8988T (cell line): ENCODE measurements around the gene SULT1C3.

Experiments used
- DNase-seq: peaks from one replicate; pipeline ENCODE4 v3.0.0; 2011

Gene SULT1C3

DNA sequence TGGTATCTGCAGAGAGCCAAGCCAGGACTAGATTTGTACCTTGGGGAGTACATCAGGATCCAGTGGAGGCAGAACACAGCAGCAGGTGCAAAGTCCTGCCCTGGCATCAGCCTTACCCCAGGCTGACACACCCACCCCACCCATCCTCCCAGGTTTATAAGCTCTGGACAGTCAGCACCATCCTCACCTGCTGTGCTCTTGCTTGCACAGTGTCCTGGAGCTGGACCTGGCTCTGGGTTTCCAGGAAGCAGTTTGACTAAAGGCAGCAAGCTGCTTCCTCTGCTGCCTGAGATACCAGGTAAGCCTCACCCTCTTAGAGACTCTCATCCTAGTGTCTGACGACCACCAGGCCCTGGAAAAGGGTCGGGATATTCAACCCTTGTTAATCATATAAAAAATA, at the start of gene SULT1C3:
SULT1C3 (plus strand) TSS at position 183 of the 400 bp plus-strand sequence. CDS start 7,227 bp downstream, outside the sequence.
- DNase-seq: no peak

DNA sequence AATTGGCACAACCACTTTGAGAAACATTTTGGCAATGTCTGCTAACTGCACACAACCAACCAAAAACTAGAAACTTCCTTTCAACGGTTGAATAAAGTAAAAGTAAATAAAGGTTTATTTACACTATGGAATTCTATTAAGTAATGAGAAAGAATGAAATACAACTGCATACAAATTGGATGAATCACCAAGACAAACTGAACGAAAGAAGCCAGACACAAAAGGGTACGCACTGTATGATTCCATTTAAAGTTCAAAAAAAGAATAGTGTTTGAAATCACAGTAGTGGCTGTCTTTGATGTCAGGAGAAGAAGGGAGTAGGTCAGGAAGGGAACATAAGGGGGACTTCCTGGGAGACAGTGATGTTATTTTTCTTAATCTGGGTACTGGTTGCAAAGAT, 46.5 kb upstream of the SULT1C3 start:
- no peak for DNase-seq

DNA sequence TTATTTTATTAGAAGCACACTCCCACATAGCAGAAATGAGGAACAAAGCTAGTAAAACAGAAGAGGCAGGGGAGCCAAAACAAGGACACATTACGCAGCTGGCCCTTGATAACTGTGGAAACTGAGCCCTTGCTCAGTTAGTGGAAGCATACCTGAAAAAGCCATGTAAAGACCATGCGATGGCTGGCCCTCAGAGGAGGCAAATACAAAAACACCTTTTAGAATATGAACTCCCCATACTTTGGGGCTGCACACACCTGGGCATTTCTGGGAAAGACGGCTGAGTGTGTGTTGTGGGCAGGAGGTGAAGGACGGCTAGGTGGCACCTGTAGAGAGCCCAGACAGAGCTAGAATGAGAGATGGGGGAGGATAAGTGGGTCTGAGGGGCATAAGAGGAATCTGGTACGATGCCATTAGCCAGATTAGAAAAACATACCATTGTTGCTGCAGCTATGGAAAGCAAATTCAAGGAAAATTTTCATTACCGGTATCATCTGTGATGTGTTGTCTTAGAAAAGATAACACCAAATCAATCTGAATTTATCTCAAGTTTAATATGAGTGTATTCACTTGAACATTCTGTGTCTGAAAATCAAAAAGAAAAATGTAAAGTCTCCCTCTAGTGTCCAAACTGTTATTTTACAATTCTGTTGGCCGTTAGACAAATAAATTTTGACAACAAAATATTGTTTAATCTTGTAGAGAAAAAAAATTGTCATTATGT, 45.2 kb upstream of the SULT1C3 start:
- no peak for DNase-seq

DNA sequence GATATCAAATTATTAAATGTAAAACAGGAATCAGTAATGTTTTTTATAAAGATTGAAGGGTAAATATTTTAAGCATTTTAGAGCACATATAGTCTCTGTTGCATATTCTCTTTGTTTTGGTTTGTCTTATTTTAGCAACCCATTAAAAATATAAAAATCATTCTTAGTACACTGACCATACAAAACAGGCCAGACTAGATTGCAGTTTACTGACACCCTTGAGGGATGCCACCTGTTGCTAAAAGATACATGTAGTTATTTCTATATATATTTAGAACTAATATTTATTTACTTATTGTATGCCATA, 44.7 kb upstream of the SULT1C3 start:
- DNase-seq: no peak

DNA sequence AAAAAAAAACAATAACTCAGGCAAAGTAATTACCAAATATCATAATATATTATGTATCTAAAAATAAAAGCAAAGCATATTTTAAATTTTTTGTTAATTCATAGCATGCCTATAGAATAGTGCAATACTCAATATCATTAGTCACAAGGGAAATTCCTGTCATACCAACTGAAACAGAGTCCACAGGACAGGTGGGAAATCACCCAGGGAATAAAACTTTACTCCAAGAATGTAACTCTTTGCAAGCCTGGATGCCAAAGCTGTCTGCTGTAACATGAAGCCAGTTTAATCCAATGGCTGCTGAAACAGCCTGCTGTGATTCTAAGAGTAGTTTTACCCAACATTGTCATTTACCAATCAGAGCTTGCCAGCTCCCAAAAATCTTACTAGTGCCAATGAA, 40.0 kb upstream of the SULT1C3 start:
- DNase-seq: no peak

DNA sequence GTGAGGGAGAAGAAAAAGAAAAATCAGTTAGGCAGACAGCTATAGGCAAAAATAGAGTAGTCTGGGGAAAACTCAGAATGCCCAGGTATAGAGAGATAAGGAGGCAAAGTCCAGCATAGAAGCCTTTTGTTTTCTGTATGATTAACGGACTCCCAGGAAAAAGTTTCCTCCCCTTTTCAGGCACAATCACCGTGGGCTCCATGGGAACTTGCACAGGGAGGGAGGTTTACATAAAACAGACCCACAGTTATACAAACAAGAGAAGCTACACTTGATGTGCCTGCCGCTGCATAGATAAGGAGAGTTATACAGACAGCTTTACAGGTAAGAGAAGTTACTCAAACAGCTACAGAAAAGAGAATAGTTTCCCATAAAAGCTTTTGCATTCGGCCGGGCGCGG, 39.2 kb upstream of the SULT1C3 start:
- DNase-seq: no peak

DNA sequence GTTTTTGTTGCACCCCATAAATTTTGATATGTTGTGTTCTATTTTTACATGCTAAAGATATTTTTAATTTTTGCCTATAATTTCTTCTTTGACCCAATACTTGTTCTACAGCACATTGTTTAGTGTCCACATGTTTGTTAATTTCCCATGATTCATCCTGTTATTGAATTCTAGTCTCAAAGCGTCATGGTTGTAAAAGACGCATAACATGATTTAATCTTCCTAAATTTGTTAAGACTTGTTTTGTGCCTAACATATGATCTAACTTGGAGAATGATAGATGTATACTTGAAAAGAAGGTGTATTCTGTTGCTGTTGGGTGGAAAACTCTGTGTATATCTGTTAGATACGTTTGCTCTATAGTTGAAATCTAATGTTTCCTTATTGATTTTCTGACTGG, 27.1 kb upstream of the SULT1C3 start:
- no peak for DNase-seq

DNA sequence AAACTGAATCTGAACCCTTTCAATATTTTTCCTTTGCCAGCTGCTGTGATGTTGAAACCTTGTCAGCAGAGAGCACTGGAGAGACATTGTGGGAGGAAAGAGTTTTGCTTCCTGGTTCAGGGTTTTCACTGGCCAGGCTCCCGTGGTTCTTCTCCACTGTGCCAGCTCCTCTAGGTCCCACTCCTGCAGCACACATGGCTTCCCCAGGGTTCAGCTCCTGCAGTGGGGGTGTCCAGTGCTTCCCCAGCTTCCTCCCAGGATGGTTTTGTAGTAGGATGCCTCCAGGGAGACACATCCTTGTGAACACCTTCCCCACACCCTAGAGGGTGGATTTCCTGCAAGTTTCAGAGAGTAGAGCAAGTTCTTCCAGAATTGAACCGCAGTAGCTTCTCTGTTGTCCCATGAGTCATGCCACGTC, 24.0 kb upstream of the SULT1C3 start:
- no peak for DNase-seq

DNA sequence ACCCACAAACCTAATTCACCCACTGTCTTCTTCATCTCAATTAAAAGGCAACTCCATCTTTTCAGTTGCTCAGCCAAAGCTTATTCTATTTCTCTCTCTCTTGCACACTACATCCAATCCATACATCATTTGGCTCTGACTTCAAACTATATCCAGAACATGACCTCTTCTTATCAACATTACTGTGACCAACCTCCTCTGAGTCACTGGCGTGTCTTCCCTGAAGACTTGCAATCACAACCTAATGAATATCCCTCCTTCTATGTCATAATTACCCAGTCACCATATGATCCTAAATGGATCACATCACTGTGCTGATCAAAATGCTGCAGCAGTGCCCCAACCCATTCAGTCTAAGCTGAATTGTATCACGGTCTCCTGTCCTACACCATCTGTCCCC, 22.6 kb upstream of the SULT1C3 start:
- DNase-seq: no peak

DNA sequence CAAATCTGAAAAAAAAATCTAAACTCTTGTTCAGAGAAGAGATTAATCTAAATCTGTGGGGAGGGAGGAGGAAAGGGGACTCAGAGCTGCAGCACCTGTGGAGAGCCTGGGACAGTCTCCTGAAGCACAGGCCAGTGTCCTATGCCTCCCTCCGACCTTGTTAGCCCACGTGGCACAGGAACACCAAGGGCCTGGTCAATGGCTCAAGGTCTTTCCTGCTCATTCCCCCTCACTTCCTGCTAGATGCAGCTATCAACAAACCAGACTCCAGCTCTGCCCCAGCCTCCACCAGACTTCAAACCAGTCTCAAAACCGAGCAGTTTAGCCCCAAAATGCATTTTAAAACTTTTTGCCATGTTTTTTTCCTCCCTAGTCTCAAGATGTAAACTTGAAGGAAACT, 20.1 kb upstream of the SULT1C3 start:
- DNase-seq: no peak

DNA sequence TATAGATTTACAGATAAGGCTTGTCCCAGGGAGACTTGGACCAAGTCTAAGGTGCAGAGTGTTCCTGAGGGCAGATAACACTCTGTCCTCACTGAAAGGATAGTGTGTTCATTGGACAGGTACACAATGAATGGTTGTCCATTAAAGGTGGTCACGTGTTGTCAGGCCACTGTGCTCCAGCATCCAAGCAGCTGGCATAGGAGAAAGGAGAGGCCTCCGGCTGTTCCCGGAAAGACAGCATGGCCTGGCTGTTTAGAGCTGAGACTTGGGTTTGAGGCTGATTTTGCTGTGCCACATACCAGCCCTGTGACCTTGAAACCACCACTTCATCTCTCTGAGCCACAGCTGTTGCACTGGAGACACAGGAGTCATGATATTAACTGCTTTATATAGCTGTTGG, 19.6 kb upstream of the SULT1C3 start:
- DNase-seq: no peak

DNA sequence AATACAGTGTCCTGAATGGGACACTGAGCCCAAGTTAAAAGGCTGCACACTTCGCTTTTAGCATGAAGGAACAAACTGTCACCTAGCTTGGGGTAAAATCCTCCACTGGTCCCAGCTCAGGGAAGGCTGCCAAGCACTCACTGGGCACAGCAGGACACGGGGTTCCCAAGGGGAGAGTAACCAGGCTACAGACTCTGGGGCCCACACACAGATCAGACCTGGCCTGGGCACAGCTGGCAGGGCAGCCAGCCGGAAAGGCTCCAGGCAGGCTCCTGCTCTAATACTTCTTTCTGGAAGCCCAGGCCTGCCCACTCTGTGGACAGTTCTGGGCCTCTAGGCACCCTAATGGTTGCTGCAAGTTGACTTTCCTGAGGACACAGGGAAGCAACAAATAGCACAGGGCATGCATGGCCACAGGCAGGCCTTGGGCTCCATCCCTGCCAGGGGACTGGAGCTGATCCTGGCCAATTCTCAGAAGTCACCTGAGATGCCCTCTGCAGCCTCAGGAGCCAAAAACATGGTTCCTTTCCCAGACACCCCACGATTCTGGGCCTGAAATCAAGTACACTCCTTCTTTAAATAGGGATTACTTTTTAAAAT, 18.7 kb upstream of the SULT1C3 start:
- no peak for DNase-seq

DNA sequence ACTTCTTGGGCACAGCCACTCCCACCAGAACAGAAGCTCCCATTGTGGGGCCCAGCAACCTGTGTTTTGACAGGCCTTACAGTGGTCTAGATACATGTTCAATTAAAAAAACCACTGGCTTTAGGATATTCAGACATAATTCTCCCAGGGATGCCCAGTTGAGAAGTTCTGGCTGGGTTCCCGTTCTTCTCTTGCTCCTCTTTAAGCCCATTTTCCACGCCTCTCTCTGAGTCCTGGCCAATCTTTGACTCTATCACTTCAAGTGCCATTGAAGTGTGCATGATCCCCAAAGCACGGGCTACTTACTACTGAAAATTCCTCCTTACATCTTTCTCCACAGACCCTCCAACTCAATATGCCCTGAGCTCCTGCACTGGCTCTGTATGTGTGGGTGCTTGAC, 17.5 kb upstream of the SULT1C3 start:
- no peak for DNase-seq

DNA sequence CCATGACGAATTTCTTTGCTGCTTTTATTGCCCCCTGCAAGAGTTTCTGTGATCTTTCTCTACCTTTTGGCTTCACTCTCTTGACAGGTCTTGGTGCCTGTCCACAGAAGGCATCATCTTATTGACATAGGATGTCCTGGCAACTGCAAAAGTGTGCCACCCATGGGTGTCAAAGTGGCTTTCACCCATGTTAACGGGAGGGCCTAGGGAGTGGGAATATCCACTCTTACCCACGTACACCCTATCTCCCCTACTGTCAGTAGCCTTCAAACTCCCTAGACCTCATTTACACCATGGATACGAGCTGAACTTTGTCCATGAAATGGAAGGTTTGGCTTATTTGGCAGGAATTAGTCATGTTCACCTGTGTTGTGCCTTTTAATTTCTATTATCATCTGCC, 16.2 kb upstream of the SULT1C3 start:
- no peak for DNase-seq

DNA sequence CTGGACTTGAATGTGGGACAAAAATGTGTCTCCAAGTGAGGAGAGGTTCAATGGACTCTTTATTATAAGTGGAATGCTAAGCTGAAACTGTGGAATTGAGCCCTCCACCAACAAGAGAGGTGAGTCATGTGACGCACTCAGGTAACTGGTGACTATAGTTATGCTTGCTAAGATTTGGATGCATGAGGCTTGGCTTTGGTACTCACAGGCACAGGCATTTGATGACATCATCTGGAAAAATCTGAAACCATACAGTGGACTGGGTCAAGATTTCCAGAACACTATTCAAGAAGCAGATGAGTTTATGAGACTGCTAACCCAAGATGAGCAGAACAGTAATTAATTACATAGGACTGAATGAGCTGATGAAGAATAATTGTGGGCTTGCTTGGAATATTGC, 15.7 kb upstream of the SULT1C3 start:
- no peak for DNase-seq

DNA sequence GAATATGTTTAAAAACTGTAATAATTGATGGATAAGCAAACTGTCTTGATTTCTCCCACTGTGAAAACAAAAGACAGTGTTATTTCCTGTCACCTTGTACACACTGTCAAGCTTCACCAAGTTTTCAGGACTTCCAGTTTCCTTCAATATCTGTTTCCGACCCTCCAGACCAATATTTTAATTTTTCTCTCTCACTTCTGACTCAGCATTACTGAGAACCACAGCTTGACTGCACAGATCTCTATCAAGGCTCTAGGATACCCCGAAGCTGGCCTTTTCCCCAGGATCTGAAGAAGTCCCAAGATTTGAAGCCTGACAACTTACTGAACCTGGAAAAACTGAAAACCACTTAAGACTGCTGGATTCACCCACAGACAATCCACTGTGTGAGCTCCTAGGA, 13.2 kb upstream of the SULT1C3 start:
- DNase-seq: no peak

DNA sequence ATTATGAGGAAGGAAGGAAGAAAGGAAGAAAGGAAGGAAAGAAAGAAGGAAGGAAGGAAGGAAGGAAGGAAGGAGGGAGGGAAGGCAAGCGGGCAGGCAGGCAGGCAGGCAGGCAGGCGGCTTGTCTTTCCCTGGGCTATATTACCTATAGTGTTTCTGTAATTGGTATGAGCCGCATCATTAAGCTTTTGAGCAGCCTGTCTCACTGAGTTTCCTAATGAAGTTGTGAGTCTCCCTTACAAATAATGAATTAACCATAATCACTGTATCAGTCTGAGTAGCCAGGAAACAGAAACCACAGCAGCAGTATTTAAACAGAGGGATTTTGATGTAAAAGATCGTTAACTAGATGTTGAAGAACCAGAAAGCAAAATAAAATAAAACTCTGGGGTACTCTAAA, 11.8 kb upstream of the SULT1C3 start:
- DNase-seq: no peak

DNA sequence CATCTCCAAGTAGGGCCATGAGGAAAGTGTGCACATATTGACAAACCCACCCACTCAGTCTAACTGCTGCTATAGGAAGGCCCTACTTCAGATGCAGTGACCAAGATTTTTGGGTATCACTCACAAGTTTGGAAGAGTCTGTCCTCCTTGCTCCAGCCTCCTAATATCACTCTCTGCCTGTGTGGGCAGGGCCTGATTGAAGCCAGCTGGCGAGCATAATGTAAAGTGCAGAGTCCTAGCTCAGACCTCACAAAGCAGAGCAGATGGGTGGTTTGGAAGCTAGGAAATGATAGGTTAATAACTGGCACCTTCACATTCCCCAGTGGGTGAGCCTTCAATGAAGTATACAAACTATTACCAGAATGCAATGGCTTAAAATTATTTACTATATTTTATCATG, 11.2 kb upstream of the SULT1C3 start:
- no peak for DNase-seq

DNA sequence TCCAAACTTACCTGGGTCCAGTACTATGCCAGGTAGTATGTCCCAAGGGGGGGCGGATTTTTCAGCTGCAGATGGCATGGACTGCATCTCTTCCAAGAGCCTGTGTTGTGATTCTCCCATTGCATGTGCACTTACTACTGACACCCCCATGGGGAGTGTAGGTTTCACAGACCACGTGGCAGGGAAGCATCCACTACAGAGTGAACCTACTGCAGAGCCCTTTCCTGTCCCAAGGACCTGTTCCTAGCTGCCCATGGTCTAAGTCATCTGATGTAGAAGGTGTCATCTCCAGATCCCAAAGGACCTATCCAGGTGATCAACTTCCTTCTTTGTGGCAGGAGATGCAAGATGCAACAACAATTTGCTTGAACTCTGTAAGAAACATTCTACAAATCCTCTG, 9.9 kb upstream of the SULT1C3 start:
- no peak for DNase-seq

DNA sequence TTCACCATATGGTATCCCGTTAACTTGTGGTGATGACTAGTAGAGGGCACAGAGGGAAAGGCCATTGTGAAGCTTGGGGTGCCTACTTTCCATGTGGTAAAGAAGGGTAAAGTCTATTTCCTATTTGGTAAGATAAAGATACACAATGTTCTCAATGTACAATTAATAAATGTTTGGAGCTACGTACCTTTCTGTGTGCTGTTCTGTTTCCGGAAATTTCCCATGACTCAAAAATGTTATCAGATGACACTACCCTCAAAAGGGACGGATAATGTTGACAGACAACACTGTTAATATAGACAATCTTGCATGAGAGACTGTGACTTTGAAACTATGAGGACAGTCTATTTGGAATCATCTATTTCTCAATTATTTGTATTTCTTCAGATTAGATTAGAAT, 4.2 kb upstream of the SULT1C3 start:
- DNase-seq: no peak

DNA sequence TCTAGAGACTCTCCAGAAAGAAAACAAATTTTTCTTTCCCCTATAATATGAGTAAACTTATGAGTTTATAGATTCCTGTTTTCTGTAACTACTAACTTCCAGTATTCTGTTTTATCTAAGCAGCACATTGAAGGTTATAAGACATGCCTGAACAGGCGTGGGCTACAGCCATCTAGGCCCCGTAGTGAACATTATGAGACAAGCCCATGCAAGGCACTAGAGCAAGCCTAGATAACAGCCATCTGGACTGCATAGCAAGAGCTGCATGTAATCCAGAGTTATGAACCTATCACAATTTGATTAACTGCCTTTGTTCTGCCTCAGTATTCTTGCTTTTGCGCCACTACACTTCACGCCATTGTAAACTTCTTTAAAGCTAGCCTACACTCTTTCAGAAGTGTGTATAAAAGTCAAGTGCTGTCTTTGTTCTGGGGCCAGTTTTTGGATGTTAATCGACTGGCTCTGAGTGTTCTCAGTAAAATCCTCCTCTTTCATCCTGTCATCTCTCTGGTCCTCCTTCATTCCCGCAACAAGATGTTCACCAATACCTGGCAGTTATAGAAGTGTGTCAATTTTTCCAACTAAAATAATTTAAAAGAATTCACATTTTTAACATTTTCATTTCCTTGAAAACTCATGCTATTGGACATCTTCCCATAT, 3.0 kb upstream of the SULT1C3 start:
- DNase-seq: no peak

DNA sequence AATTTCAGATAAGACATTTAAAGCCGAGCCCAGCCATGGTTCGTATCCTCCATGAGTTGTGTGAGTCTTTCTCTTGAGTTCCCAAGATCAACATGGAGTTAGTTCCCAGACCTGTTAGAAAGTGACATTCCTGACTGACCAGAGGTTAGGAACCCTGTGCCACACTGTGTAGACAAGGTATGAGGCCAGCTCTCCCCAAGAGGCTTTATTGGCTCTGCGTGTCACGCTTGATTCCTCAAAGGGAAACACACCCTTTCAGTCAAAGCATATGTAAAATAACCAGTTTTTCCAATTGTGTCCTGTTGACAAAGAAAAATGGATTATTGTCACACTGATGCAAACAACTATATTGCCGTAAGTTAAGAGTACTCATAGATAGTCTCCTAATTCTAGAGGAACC, 1.2 kb downstream of the SULT1C3 start:
- DNase-seq: no peak

DNA sequence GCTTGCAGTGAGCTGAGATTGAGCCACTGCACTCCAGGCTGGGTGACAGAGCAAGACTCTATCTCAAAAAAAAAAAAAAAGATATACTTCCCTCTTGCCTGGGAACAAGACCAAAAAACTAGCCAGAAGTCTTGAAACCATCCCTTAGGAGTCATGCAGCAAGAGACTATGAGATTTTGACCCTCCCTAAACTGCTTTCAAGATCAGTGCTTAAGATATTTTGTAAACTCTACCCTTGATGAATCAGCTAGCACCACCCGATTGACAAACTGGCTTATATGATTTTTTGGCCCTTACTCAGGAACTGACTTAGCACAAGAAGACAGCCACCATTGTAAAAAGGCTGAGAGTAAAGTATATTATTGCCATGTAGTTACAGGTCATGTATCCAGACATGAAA, 3.8 kb downstream of the SULT1C3 start:
- DNase-seq: no peak

DNA sequence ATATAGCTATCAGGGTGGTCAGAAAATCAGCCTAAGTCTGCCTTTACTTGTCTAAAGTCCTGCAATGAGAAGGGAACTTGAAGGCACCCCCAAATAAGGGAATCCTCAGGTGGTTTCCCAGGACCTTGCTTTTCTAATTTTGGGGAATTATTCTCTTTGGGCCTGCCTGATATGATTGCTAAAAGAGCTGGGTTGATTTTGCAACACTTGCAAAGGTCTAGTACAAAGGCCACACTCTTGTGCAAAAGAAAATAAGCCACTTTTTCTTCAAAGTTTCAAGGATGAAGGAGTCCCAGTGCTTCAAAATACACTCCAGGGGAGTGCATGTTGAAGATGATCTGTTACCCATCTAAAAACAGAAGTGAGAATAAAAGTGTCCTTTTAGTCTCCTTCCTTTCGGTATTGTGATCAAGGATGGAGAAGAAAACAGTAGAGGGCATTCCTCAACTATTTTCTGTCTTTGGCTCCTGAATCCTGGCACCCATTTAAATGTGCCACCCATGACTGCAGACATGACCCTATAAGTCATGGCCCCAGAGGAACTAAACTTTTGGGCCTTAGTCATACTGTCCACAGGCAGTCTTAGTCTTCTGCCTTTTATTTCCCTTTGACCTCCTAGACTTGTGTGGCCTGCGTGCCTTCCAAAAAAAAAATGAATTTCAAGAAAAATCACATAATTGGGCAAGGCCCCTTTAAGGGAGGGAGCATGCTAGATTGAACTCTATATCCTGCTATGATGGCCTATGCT, 5.1 kb downstream of the SULT1C3 start:
- no peak for DNase-seq
